Embryonic facial prominence (tissue), 1 donor: Measurements from ENCODE around the gene TMTC1.

Source experiments
- DNase-seq: peaks from one replicate; pipeline ENCODE4 v3.0.0-alpha.2; 2016; ENCODE audit errors: extremely low spot score

Gene TMTC1

DNA sequence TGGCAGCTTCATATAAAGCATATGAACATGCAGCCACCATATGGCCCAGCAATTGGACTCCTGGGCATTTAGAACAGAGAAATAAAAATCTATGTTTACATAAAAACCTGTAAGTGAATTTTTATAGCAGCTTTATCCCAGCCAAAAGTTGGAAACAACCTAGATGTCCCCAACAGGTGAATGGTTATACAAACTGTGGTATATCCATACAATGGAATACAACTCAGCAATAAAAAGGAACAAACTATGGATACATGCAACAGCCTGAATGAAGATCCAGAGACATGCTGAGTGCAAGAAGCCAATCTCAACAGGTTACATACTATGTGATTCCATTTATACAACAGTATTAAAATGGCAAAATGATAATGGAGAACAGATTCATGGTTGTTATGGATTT, 3.7 kb downstream of the TMTC1 start:
- no peak for DNase-seq

DNA sequence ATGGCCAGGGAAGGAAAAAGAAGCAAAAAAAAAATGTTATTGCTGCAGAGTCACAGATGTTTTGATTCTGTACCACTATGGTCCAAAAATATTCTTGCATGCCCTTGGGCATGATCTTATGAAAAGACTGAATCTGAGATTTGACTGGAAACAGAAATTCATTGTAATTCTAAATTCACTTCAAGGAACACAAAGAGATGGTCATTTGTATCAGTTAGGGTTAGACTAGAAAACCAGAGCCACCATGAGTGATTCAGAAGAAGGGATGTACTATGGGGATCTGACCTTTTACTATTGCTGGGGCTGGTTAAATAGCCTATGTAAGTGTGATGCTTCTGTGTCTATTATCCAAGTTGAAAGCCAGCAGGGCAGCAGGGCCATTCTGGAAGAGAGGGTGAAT, 5.2 kb downstream of the TMTC1 start:
- DNase-seq, result no peak

DNA sequence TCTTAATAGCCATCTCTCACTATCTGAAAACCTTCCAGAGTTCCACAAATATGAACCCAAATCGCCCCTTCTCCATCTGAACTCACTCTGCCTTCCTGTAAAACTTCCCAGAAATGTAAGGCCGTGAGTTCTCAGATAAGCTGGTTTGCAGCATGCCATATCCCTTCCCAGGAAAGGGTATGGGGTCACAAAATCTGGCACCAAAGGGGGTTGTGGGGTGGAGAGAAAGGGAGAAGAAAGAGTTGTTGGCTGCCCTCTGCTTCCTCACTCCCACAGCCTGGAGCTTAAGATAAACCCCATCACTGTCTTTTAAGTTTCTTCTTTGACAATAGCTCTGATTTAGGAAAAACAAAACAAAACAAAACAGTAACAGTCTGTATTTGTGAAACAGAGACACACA, 10.7 kb downstream of the TMTC1 start:
- no peak for DNase-seq

DNA sequence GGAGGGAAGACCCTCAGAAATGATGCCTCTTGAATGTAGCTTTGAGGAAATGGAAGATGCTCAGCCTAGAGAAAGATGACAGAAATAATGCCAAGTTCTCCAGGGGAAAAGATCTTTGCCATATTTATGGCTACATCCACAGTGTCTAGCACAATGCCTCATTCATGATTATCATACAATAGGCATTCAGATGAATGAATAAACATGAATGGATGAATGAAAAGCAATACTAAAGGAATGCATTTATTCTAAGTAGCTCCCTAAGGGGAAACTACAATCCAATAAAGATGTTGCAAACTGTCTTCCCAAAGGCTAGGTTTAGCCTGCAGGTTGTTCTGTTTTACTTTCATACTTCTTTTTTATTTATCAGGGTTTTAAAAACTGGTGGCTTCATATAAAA, 12.0 kb downstream of the TMTC1 start:
- no peak for DNase-seq

DNA sequence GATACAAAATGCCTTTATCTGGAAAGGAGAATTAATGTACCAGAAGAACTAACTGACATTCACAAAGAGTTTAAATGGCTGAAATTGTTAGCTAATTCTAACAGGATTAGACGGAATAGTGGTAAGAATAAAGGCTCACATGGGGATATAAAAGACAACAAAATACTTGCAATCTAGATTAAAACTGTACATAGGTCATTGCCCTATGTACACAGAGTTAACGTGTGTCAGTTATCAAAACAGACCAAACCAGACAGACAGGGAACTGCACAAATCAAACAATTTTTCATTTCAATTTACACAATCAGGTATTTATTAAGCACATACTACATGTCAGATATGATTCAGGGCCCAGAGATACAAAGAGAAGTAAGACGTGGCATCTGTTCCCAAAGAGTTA, 12.6 kb downstream of the TMTC1 start:
- no peak for DNase-seq

DNA sequence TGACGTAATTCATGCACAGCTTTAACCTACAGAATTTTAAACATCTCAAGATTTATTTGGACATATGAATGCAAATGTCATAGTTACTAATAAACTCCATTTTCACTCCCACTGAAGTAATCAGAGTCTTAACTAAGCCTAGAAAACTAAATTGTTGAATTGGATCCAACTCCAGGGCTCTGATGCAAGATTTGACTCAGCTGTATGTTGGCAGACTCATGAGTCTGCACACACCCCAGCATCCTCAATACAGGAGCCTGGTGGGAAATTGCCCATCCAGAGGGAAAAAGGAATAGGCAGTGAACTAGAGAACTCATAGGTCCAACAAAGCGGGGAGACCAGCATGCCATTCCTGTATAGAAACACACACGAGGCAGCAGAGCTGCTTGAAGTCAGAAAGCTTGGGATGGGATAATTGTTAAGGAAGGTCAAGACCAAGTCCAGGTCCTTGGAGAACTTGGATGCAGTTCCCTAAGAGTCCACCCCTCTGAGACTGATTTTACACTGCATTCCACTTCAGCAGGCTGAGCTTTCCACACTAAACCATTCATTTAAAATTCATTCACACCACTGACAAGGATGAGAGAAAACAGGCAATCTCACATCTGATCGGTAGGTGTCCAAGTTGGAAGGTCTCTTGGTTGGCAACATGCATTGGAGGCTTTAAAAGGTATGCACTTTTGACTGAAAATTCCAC, 14.4 kb downstream of the TMTC1 start:
- DNase-seq, result no peak

DNA sequence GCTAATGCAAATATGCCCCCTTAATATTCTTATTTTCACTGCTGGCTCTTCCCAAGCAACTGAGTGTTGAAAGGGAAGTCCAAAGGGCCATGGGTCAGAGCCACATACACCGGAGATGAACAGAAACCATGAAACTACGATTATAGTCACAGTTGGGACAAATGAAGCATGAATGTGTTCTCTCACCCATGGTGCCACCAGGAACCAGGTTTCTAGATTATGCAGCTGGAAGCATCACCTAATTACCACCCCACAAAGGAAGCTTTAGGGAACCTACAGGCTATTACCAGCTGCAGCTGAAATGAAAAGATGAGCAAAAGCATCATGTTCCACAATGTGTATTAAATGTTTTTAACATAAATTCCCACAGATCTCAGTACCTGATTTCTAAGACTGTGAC, 15.4 kb downstream of the TMTC1 start:
- DNase-seq, result no peak

DNA sequence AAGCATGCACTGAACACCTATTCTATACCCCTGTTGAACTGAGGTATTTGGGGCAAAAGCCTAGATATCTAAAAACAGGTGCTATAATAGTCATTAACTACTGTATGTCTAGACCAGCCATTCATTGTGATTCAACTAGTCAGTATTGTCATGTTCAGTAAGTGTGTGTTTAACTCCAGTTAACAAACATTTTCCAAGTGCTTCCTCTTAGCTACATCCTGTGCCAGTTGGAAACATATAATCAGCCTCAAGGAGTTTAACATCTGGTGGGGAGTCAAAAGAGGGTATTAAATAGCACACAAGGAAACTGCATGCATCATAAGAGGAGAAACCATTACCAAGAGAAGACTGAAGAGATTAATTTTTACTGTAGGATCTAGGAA, 20.4 kb downstream of the TMTC1 start:
- DNase-seq, result no peak

DNA sequence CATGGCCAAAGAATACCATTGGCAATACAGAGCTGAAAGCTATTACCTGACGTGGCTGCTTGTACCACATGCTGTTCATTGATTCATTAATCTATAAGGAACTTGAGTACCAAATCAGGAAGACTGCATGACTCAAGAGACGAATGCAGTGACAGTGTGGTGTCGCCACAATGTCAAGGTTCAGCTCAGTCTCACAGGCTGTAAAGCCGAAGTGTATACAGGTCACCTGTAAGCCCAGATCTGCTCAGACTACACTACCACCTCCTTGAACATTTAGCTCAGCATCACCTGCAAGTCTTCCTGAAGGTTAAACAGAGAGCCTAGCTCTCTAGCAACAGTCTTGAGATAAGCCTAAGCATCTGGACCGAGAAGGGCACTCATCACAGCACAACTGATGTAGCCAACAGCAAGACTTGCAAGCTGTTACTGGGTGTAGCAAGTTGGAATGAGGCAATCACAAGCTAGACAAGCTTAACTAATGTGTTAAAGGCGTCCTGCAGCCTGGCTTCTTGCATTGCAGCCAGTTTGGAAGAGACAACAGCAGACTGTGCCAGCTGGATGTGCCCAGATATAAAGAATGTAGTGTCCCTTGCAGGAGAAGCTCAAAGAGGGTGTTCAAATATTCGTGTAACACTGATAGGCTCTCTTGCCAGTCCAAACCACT, 21.0 kb downstream of the TMTC1 start:
- no peak for DNase-seq

DNA sequence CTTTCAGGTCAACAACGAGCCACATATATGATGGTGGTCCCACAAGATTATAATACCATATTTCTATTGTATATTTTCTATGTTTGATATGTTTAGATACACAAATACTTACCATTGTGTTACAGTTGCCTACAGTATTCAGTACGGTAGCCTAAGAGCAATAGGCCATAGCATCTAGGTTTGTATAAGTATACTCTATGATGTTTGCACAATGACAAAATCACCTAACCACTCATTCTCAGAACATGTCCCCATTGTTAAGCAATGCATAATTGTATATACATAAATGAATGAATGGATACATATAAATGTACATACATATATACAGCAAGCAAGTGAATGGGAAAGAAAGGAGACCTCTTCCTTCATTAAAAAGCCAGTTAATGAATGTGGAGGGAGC, 23.8 kb downstream of the TMTC1 start:
- DNase-seq, result no peak

DNA sequence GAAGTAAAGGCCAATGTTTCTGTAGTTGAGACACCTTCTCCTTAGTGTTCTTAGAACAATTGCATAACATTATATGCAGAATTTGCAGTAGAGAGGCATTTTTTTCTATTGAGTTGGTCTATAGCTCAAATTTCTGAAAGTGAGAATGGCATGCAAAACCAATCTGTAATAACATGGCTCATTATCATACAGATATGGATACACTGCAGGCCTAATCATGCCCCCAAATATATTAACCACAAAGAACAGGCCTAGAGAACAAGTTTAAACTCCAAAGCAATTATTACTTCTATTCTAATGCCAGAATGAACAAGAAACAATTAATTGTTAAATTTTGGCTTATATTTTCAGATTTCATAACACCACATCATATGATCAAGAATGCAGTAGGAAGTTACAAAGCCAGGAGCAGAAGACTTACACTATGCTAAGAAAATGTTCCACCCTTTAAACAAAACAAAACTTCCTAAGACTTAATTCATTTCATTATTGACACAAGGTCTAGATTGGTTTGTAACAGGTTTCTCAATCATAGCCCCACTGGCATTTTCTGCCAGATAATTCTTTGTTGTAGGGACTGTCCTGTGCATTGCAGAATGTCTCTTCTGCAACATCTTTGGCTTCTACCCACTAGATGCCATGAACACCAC, 26.9 kb downstream of the TMTC1 start:
- no peak for DNase-seq

DNA sequence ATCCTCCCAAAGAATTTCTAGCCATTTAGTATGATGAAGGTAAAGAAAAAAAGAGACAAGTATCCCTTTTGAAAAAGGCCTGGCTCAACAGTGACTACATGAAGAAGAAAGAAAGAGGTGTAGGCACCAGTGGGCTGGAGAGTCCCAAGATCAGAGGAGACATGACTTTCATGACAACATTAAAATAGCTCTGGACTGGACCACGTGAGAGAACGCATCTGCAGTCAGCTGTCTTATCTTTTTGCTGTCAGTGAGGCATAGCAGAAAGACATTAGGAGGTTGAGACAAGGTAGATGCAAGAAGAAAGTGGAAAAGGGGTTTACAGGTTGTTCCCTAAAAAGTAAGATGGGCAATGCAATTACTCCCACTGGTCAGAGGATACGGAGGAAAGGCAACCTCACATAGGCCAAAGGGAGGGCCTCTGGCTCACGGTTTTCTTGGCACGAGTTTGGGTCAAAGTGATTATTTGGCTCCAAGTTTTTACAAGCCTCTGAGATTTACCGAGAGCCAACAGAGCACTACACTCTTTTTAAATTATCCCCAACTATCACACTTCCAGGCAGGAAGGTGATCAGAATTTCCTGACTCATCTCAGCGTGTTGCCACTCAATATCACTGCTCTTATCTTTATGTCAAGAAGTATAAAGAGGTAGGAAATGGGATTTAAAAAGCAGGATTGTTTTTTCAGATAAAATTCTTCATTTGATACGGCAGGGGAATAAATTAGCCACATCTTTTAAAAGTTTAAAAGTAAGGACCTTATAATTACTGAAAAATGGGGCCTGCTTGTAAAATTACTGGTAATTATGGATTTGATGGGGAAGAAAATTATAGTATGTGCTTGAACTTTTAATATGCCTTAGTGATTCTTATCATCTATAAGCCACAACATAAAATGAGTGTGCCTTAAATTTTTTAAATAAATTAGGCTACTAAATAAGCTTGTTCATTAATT, 29.2 kb downstream of the TMTC1 start:
- no peak for DNase-seq

DNA sequence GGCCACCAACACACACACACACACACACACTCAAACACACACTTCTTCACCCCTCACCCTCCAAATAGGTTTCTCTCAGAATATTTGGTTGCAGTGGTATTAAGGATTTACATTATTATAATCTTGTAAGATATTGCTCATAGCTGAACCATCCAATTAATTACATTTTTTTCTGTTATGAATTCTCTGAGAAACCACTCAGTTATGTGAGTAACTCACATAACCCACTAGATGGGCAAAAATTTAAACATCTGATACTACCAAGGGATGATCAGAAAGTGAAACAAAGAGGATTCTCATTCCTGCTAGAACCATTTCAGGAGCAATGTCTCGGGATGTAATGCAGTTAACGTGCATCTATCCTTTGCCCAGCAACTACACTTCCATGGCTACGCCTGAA, 31.6 kb downstream of the TMTC1 start:
- DNase-seq, result no peak

DNA sequence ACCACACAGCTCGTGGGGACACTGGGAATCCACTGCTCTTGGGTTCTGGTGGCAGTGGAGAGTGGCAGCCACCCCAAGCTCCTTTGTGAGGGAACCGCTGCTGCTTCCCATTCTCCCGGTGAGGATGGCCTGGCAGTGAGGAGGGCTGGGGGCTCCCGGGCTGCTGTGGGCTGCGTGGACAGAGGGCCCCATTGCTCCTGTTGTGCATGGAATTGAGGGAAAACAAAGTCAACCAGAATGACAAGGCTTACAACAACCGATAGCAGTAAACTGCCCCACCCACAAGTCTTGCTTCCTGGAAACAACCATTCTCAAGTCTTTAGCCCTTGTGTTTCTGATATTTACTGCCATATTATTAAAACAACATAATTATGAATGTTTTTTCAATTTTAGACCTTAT, 32.1 kb downstream of the TMTC1 start:
- no peak for DNase-seq

DNA sequence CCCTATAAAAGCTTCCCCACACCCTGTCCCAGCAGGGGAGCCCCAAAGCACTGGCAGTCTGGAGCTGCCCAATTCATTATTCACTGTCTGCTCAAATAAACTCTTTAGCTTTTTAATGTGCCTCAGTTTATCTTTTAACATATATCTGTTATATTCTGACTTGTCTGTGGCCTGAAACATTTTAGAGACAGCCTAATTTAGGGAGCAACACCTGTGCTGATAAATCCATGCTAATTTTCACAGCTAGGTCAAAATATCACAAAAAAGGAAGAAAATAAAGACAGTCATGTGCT, 32.9 kb downstream of the TMTC1 start:
- DNase-seq, result no peak

DNA sequence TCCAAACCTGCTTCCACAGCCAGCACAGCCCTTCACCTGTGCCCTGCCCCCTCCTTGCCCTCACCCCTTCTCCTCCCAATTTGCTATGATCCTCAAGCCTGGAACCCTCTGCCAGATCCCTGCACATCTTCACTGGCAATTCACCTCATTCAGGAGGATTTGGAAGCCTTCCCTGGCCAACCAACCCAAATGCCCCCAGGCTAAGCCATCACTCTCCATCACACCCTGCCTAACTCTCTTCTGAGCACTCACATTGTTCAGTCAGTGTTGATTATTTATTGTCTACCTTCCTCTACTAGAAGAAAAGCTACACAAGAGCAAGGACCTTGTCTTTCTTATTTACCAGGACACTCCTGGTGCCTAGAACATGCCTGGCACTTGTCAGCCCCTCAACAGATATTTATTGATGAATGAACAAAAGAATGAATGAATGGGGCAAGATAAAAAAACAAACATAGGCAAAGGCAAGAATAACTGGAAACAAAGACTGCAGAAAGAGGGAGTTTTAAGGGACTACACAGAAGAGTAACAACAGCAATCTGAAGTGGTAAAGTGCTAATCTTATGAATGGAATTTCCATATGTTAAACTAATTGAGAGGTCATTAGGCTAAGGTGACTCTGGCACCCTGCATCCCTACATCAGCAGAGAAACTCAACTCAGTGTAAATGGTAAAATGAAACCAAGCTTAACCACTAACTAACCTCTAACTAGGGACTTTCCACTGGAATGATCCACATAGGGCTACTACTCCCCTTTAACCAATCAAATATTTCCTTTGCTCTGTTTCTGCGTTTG, 33.4 kb downstream of the TMTC1 start:
- DNase-seq, result no peak

DNA sequence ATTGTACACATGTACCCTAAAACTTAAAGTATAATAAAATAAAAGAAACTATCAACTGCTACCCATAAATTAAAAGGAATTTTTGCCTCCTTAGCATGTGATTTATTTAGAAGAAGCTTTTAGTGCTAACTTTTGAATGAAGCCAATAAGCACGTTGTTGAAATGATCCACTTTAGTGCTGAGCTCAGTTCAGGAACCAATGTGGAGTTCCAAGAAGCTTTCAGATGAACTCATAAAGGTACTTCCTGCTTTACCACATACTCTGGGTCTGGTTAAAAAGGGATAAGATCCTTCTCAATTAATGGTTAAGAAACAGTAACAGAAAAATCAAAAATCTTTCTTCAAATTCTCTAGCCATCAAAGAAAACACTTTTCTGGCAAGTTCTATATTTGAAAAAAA, 39.4 kb downstream of the TMTC1 start:
- DNase-seq, result no peak

DNA sequence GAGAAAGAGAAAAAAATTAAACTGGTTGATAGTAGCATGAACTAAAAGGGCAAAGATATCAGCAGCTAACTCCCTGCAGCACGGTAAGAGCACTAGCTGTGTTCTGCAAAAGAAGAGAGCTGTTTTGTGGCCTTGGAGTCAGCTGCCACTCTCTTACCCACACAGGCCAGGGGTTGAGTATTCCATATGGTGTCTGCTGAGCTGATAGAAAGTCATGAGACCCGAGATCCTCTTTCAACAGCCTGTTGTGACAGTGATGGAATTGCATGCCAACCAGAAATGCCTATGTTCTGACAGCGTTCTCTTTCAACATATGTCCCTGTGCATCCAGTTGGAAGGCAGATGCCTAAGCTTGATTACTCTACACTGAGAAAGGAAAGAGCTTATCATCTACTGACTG, 39.9 kb downstream of the TMTC1 start:
- DNase-seq, result no peak

DNA sequence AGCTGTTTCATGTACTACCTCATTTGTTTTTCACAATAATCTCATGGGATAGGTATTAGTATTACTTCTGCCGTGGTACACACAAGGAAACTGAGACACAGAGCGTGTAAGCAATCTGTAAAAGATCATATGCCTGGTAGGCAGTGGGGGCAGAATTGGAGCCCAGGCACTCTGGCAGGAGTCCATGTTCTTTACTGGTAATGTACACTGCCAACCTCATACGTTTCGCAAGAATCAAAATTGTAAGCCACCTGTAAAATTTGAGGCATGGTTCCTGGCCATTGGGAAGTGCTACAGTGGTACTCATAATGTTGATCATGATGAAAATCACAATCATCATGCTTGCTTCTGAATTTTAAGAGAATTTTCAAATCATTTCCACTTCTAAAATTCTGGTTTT, 40.7 kb downstream of the TMTC1 start:
- no peak for DNase-seq

DNA sequence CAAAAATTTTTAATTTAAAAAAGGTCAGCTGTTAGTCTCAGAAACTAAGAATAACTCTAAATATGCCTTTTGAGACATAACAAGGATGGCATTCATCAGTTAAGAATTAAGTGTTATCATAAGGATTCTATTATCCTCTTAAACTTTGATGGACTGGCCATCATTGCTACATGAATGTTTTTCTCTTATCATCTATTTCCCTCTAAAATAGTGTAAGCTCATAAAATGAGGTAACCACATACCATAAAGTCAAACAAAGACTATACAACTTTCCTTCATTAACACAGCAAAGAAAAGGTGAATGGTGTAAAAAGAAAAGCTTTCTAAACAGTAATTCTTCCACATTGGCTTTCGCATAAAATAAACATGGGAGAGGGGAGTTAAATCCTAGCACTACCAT, 41.1 kb downstream of the TMTC1 start:
- no peak for DNase-seq

DNA sequence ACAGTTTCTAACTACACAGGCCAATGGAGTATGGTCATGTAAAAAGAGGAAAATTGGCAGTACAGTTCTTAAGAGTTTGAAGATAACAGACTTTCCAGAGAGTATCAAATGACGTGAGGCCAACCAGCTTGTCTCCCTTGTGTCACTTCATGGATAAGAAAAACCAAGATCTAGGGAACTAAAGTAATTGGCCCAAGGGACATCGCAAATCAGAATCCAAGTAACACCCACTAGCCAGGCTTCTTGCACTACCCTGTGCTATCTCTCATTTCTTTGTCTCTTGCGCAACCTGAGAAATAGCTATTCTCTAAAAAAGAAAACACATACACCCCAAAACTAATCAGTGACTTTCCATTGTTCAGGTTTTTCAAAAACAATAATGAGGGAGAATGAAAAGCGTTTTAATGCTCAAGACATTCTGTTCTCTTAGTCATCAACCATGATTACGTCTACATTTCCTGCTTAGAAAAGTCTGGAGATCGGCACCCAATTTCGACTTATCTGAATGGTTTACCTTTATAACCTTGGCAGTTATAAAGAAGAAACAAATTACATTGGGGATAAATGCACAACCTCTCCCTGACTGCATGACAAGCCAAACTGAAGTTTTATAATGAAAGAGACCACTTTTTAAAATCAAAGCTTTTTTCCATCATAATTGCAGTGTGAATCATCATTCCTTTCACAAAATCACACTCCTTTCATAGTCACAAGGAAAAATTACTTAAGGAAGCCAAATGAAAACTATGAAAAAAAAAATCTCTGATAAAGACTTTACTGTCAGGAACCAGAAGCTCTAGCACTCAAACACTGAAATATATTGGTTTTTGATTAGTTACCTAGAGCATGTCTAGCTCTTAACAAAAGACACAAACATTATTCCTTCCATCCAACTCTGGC, 42.1 kb downstream of the TMTC1 start:
- DNase-seq, result no peak
